Brain microvascular endothelial cell (primary cell): ENCODE data around the gene KDM1A.
"Not testable (repeated sequence)": the region's sequence is repeated elsewhere in the genome, so short reads cannot be mapped to it uniquely, and the experiment has no call there.

Source experiments
- DNase-seq: peaks from one replicate; pipeline ENCODE4 v3.0.0-alpha.2; 2020
- H3K27ac ChIP-seq: fragments of 250-450 bp; sonication (Bioruptor Pico); 2 replicates; pipeline ENCODE4 v1.5.1; 2020; ENCODE audit warnings: mild to moderate bottlenecking, moderate library complexity
- H3K27me3 ChIP-seq: fragments of 250-450 bp; sonication (Bioruptor Pico); replicated peaks from 2 replicates; pipeline ENCODE4 v1.5.1; 2020; ENCODE audit warnings: mild to moderate bottlenecking
- H3K36me3 ChIP-seq: fragments of 250-450 bp; sonication (Bioruptor Pico); replicated peaks from 2 replicates; pipeline ENCODE4 v1.5.1; 2020; ENCODE audit warnings: mild to moderate bottlenecking
- H3K4me3 ChIP-seq: 2 replicates; pipeline ENCODE4 v1.5.1; 2011; ENCODE audit warnings: low read depth, mild to moderate bottlenecking, control low read depth, low read length, moderate library complexity
- CTCF ChIP-seq: IDR thresholded peaks from 2 replicates; pipeline ENCODE4 v1.5.1; 2011; ENCODE audit warnings: low read depth, mild to moderate bottlenecking, moderate library complexity, low read length, control low read depth, inconsistent platforms; ENCODE audit errors: missing control alignments
- in situ Hi-C: cut with HindIII; loops from 2 replicates; pipeline ENCODE4 v1.10.0; 2017; ENCODE audit warnings: low sequenced_read_pairs, low pct_ligation_motif_present

Gene KDM1A

GRCh38 chr1:22995774-22996173 is 23.5 kb upstream of the KDM1A start:
- no peaks in the 10 kb centered on the region for H3K36me3 ChIP-seq
- no peak for DNase-seq
- H3K4me3 ChIP-seq, result no peak overlapping the region
- no peak for TF ChIP-seq CTCF
- in situ Hi-C loops, result no loop called here
- H3K27me3 ChIP-seq, result no peaks in the 10 kb centered on the region
- no peak overlapping the region for H3K27ac ChIP-seq

GRCh38 chr1:22997528-22997927 is 21.7 kb upstream of the KDM1A start:
- in situ Hi-C loops, H3K4me3 ChIP-seq, H3K27ac ChIP-seq, DNase-seq, H3K27me3 ChIP-seq, H3K36me3 ChIP-seq: not testable (repeated sequence)

GRCh38 chr1:23000133-23000532 is 19.1 kb upstream of the KDM1A start:
- H3K27ac ChIP-seq, H3K36me3 ChIP-seq, DNase-seq, in situ Hi-C loops, H3K4me3 ChIP-seq, H3K27me3 ChIP-seq: not testable (repeated sequence)

- H3K27ac ChIP-seq, H3K4me3 ChIP-seq, in situ Hi-C loops, H3K36me3 ChIP-seq, H3K27me3 ChIP-seq, DNase-seq: not testable (repeated sequence)
These were observed 17.1 kb upstream of the KDM1A start for GRCh38 chr1:23002218-23002617.

GRCh38 chr1:23004112-23004511 is 15.2 kb upstream of the KDM1A start:
- Histone ChIP-seq H3K4me3 (no peak overlapping the region), H3K36me3 (no peaks in the 10 kb centered on the region), H3K27me3 (no peaks in the 10 kb centered on the region), H3K27ac (no peak overlapping the region)
- no peak for DNase-seq
- in situ Hi-C loops, result no loop called here
- TF ChIP-seq CTCF, result no peak

GRCh38 chr1:23004769-23005168 is 14.5 kb upstream of the KDM1A start:
- DNase-seq, H3K27me3 ChIP-seq, H3K27ac ChIP-seq, H3K4me3 ChIP-seq, in situ Hi-C loops, H3K36me3 ChIP-seq: not testable (repeated sequence)

- TF ChIP-seq CTCF, result no peak
- Histone ChIP-seq H3K27me3 (no peaks in the 10 kb centered on the region), H3K27ac (no peak overlapping the region), H3K36me3 (no peaks in the 10 kb centered on the region), H3K4me3 (no peak overlapping the region)
- in situ Hi-C loops, result no loop called here
- no peak for DNase-seq
These were observed 12.2 kb upstream of the KDM1A start for GRCh38 chr1:23007106-23007505.

GRCh38 chr1:23008901-23009300 is 10.4 kb upstream of the KDM1A start:
- DNase-seq, result no peak
- Histone ChIP-seq H3K27me3 (no peaks in the 10 kb centered on the region), H3K27ac (no peak overlapping the region), H3K36me3 (no peaks in the 10 kb centered on the region), H3K4me3 (no peak overlapping the region)
- TF ChIP-seq CTCF, result no peak
- in situ Hi-C loops, result no loop called here

- H3K4me3 ChIP-seq, DNase-seq, H3K27ac ChIP-seq, H3K27me3 ChIP-seq, H3K36me3 ChIP-seq, in situ Hi-C loops: not testable (repeated sequence)
These were observed 9.2 kb upstream of the KDM1A start for GRCh38 chr1:23010025-23010424.
